Omental fat pad (tissue), 4 donors: ENCODE data around the gene ETFB. TPM values are rescaled to one million over a fixed set of nuclear protein-coding genes. Genes with fewer than 3 reads are reported as not detected.

Experiments used
- ATAC-seq: fragments of 150-250 bp; one replicate; pipeline ENCODE4 v1.9.1; 2016; ENCODE audit warnings: mild to moderate bottlenecking, moderate library complexity; ENCODE audit not compliant: low FRiP score
- DNase-seq: peaks from one replicate; pipeline ENCODE4 v3.0.0-alpha.2; 2019; ENCODE audit warnings: low spot score
- CTCF ChIP-seq, 3 donors: fragments of 450-650 bp; IDR thresholded peaks; one replicate each; pipeline ENCODE4 v1.5.1; 2016 to 2017; ENCODE audit warnings: antibody characterized with exemption in 3 of 3, mild to moderate bottlenecking in 3 of 3, moderate library complexity in 2 of 3
- total RNA-seq, 4 donors: library from RNA; depleted of rRNA; stranded (reverse); fragments of >200 nt; gene quantifications; one replicate each; pipeline ENCODE4 v1.1.0, GENCODE V29; 2016

Gene ETFB
- total RNA-seq, 4 donors from 2014 or later: 136 to 251 (median 166) TPM

GRCh38 chr19:51357952-51358351 lies 8.2 kb downstream of the ETFB start:
- ATAC-seq (no peak), DNase-seq (no peak)
- TF ChIP-seq CTCF (IDR thresholded peaks at IDR 0.05): no peak

- DNase-seq (no peak), ATAC-seq (no peak)
- no peak for TF ChIP-seq CTCF (IDR thresholded peaks at IDR 0.05)
Measured at GRCh38 chr19:51356159-51356801, 9.9 kb downstream of the ETFB start.

- TF ChIP-seq CTCF (IDR thresholded peaks at IDR 0.05): no peak
- no peak for DNase-seq
- ATAC-seq: no peak
Measured at GRCh38 chr19:51354742-51355148, 11.4 kb downstream of the ETFB start.

- no peak for TF ChIP-seq CTCF (IDR thresholded peaks at IDR 0.05)
- no peak for ATAC-seq
- no peak for DNase-seq
Measured at GRCh38 chr19:51354103-51354741, 12.0 kb downstream of the ETFB start.

- DNase-seq (no peak), ATAC-seq (no peak)
- no peak for TF ChIP-seq CTCF (IDR thresholded peaks at IDR 0.05)
Measured at GRCh38 chr19:51352783-51353360, 13.3 kb downstream of the ETFB start.

- no peak for TF ChIP-seq CTCF (IDR thresholded peaks at IDR 0.05)
- DNase-seq (no peak), ATAC-seq (no peak)
Measured at GRCh38 chr19:51351266-51351990, 14.8 kb downstream of the ETFB start.
